Caco-2 (cell line): ENCODE data around the gene FPGS. TPM values are rescaled to one million over a fixed set of nuclear protein-coding genes. Genes with fewer than 3 reads are reported as not detected.

Source experiments
- BruUV-seq: library from RNA; stranded (reverse); fragments of 400-500 nt; replicated peaks from 2 replicates; lab custom pipeline; 2021; lab: Mats Ljungman, UMichigan
- CTCF ChIA-PET: fragments of 300-600 bp; sonication (Branson Sonifier 250); formaldehyde crosslinking; loops from one replicate; lab custom pipeline; 2022; ENCODE audit warnings: antibody characterized with exemption; lab: Charles Lee
- POLR2A ChIA-PET: fragments of 300-600 bp; sonication (Branson Sonifier 250); formaldehyde crosslinking; loops from one replicate; lab custom pipeline; 2022; ENCODE audit warnings: antibody characterized with exemption; lab: Charles Lee
- DNase-seq, 2 experiments: peaks; one replicate each; pipeline versions ENCODE4 v3.0.0 to v3.0.0-alpha.2; 2020 to 2022
- H3K27me3 ChIP-seq: replicated peaks from 2 replicates; pipeline ENCODE4 v1.6.0; 2011; ENCODE audit warnings: low read length; ENCODE audit not compliant: control insufficient read depth, insufficient read depth
- H3K36me3 ChIP-seq: 2 replicates; pipeline ENCODE4 v1.5.1; 2011; ENCODE audit warnings: low read length; ENCODE audit not compliant: control insufficient read depth, insufficient read depth
- H3K4me1 ChIP-seq: fragments of 250-450 bp; sonication (Bioruptor Pico); 2 replicates; pipeline ENCODE4 v1.5.1; 2020; ENCODE audit warnings: mild to moderate bottlenecking
- H3K4me3 ChIP-seq: 2 replicates; pipeline ENCODE4 v1.5.1; 2011; ENCODE audit warnings: low read depth, mild to moderate bottlenecking, control low read depth, low read length
- H3K9me3 ChIP-seq: fragments of 250-450 bp; sonication (Bioruptor Pico); 2 replicates; pipeline ENCODE4 v1.5.1; 2020; ENCODE audit warnings: mild to moderate bottlenecking, moderate library complexity
- H3K27ac Mint-ChIP-seq: one replicate; pipeline ENCODE4 v1.8.0; 2022; ENCODE audit warnings: mixed read lengths; ENCODE audit not compliant: unreplicated experiment
- H3K27me3 Mint-ChIP-seq: one replicate; pipeline ENCODE4 v1.8.0; 2022; ENCODE audit warnings: mixed read lengths; ENCODE audit not compliant: insufficient read depth, unreplicated experiment
- H3K36me3 Mint-ChIP-seq: one replicate; pipeline ENCODE4 v1.8.0; 2022; ENCODE audit warnings: mild to moderate bottlenecking, mixed read lengths; ENCODE audit not compliant: insufficient read depth, unreplicated experiment
- H3K4me1 Mint-ChIP-seq: one replicate; pipeline ENCODE4 v1.8.0; 2022; ENCODE audit warnings: low read depth, mixed read lengths; ENCODE audit not compliant: unreplicated experiment
- H3K4me3 Mint-ChIP-seq: one replicate; pipeline ENCODE4 v1.8.0; 2022; ENCODE audit warnings: mild to moderate bottlenecking, moderate library complexity, mixed read lengths; ENCODE audit not compliant: unreplicated experiment
- H3K9me3 Mint-ChIP-seq: one replicate; pipeline ENCODE4 v1.8.0; 2022; ENCODE audit warnings: mixed read lengths; ENCODE audit not compliant: unreplicated experiment
- intact Hi-C: fragments of 100-400 bp; cut with micrococcal nuclease; formaldehyde crosslinking; loops from one replicate; pipeline ENCODE4 v1.10.0; 2022; ENCODE audit not compliant: unreplicated experiment
- total RNA-seq: library from RNA; stranded (reverse); gene quantifications from 2 replicates; pipeline ENCODE4 v1.2.3, GENCODE V29; 2022
- TF ChIP-seq, protein P1 (sequence below), 2 experiments: fragments of 200-600 bp in 1 of 2; IDR thresholded peaks; 1 replicate in 1 of 2; 2 replicates in 1 of 2; pipeline versions ENCODE4 v1.5.1 to v1.8.0; 2011 to 2022; ENCODE audit warnings: antibody characterized with exemption in 1 of 2, control low read depth in 1 of 2, inconsistent platforms in 1 of 2, low read depth in 1 of 2, low read length in 1 of 2, mild to moderate bottlenecking in 1 of 2, moderate library complexity in 1 of 2; ENCODE audit not compliant: insufficient read depth in 1 of 2, severe bottlenecking in 1 of 2, unreplicated experiment in 1 of 2

The FPGS gene
- total RNA-seq, 1 experiment from 2014 or later: 54.4 TPM

DNA sequence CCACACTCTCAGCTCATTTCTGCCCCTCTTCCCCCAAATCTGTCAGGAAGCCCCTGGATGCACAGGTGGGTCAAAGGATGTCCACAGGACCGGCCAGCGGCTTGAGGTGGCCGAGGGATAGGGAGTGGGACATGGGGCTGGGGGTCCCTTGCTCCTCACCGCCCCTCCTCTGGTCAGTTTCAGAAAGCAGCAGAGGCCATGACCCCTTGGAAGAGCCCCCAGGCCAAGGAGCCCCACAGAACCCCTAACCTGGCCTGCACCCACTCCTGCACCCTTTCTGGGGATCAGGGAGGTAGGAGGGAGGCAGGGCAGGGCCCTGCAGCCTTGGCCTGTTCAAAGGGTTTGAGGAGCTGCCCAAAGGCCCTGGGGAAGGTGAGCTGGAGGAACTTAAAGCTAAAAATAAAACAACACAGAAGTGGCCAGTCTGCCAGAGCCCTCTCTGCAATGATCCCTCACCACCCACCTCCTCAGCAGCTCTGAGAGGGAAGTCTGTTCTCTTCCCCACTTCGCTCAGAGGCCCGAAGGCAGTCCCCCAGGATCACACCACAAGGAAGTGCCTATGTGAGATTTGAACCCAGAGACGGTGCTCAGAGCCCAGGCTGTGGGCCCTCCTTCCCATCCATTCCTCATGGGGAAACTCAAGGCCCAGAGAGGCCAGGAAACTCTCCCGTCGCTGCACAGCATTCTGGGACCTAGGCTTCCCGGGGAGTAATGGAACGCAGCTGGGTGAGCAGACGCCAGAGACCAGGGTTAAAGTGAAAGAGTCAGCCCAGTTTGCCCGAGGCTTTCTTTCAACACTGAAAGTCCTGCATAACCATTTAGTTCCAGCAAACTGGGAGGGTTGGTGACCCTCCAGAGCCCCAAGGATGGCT lies 50.9 kb downstream of the FPGS start:
- Mint-ChIP-seq H3K27ac (no peak overlapping the region), H3K27me3 (no peaks in the 10 kb centered on the region), H3K36me3 (no peaks in the 10 kb centered on the region), H3K4me3 (no peak overlapping the region), H3K9me3 (peaks cover 11% of the 10 kb centered on the region), H3K4me1 (no peaks in the 10 kb centered on the region)
- Histone ChIP-seq H3K36me3 (no peaks in the 10 kb centered on the region), H3K4me1 (peaks cover 1% of the 10 kb centered on the region; the same call in 1 of the 2 replicates), H3K27me3 (no peaks in the 10 kb centered on the region), H3K4me3 (no peak overlapping the region), H3K9me3 (peaks cover 14% of the 10 kb centered on the region)
- intact Hi-C loops: no loop called here
- POLR2A ChIA-PET: interaction anchor here (0.6 kb wide), 1 partner anchor 62 kb away, joined by 3 read pairs; no protein-coding TSS in a partner anchor
- CTCF ChIA-PET: interaction anchor here (0.6 to 1.4 kb wide), 2 partner anchors 29 to 334 kb away, joined by 3 to 6 read pairs; no protein-coding TSS in a partner anchor
- TF ChIP-seq, protein P1, sequence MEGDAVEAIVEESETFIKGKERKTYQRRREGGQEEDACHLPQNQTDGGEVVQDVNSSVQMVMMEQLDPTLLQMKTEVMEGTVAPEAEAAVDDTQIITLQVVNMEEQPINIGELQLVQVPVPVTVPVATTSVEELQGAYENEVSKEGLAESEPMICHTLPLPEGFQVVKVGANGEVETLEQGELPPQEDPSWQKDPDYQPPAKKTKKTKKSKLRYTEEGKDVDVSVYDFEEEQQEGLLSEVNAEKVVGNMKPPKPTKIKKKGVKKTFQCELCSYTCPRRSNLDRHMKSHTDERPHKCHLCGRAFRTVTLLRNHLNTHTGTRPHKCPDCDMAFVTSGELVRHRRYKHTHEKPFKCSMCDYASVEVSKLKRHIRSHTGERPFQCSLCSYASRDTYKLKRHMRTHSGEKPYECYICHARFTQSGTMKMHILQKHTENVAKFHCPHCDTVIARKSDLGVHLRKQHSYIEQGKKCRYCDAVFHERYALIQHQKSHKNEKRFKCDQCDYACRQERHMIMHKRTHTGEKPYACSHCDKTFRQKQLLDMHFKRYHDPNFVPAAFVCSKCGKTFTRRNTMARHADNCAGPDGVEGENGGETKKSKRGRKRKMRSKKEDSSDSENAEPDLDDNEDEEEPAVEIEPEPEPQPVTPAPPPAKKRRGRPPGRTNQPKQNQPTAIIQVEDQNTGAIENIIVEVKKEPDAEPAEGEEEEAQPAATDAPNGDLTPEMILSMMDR (IDR thresholded peaks at IDR 0.05; ENCODE audit: insufficient read depth in 1 of 2, low read depth in 1 of 2, low read length in 1 of 2, severe bottlenecking in 1 of 2, unreplicated experiment in 1 of 2): no peak
- DNase-seq: no peak
- BruUV-seq: no TSS peak

DNA sequence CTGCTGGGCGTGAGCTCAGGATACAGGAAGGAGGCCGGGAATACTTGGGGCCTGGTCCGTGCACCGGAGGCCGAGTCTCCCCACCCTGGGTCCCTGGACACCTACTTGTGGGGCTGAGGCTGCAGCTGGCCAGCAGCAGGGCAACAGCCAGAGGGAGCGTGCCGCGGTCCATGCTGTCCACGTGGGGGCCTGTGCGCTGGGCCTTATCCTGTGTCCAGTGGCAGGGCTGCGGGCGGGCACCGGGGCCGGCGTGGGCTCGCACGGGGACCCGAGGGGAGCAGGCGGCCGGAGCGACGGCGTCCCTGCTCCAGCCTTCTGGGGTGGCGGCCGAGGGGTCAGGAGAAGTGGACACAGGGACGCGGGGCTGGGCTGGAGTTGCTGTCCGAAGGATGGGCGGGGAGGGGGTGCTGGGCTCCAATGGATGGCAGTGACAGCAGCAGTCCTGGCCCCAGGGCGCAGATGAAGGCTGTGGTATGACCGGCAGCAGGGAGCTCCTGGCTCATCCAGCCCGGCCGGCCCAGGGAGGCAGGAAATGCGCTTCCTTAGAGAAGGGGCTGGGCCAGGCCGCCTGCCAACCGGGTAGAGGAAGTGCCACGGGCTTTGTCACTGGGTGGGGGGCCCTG lies 51.6 kb downstream of the FPGS start, which contains the start of gene ENG:
Gene ENG, minus strand, starts transcription at position 475 of the 623 bp plus-strand sequence. Its CDS starts 303 bp downstream, at position 172.
- Mint-ChIP-seq H3K27ac (no peak within 1 kb of the TSS), H3K27me3 (no peaks in the 10 kb centered on the region), H3K4me3 (no peak within 1 kb of the TSS), H3K36me3 (no peaks in the 10 kb centered on the region), H3K4me1 (peaks cover 6% of the 10 kb centered on the region), H3K9me3 (peaks cover 6% of the 10 kb centered on the region)
- H3K4me1 ChIP-seq: peaks cover 9% of the 10 kb centered on the region; the same call in 1 of the 2 replicates
- POLR2A ChIA-PET: no interaction called here
- H3K27me3 ChIP-seq: no peaks in the 10 kb centered on the region
- TF ChIP-seq, protein P1 (IDR thresholded peaks at IDR 0.05; ENCODE audit: insufficient read depth in 1 of 2, low read depth in 1 of 2, low read length in 1 of 2, severe bottlenecking in 1 of 2, unreplicated experiment in 1 of 2): no peak
- H3K9me3 ChIP-seq: peaks cover 7% of the 10 kb centered on the region
- DNase-seq: no peak
- intact Hi-C loops: no loop called here
- no peak within 1 kb of the TSS for H3K4me3 ChIP-seq
- BruUV-seq: no TSS peak
- CTCF ChIA-PET: no interaction called here
- no peaks in the 10 kb centered on the region for H3K36me3 ChIP-seq

DNA sequence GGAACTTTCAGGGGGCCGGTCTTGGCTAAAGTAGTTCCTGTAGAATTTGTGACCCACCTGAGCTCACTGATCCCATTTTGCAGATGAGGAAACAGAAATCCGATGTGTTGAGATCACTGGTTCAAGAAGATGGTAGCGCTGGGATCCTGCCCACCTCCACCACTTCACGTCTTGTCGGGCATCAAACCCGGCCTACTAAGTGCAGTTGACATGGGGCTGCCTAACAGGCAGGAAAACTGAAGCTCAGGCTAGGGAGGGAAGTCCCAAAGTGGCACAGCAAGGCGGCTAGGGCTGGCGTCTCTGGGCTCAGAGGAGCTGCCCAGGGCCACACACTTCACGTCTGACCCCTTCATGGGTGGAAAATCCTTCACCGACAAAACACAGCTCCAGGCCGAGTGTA lies 52.3 kb downstream of the FPGS start:
- intact Hi-C loops: no loop called here
- no peaks in the 10 kb centered on the region for H3K9me3 Mint-ChIP-seq
- H3K4me1 Mint-ChIP-seq: peaks cover 7% of the 10 kb centered on the region
- no TSS peak for BruUV-seq
- no peak for DNase-seq
- POLR2A ChIA-PET: no interaction called here
- Histone ChIP-seq H3K36me3 (no peaks in the 10 kb centered on the region), H3K4me3 (no peak overlapping the region), H3K4me1 (peaks cover 9% of the 10 kb centered on the region; the same call in 1 of the 2 replicates), H3K27me3 (no peaks in the 10 kb centered on the region), H3K9me3 (peaks cover under 1% of the 10 kb centered on the region; the same call in 1 of the 2 replicates)
- H3K27ac Mint-ChIP-seq: no peak overlapping the region
- no peaks in the 10 kb centered on the region for H3K36me3 Mint-ChIP-seq
- H3K27me3 Mint-ChIP-seq: no peaks in the 10 kb centered on the region
- TF ChIP-seq, protein P1 (IDR thresholded peaks at IDR 0.05; ENCODE audit: insufficient read depth in 1 of 2, low read depth in 1 of 2, low read length in 1 of 2, severe bottlenecking in 1 of 2, unreplicated experiment in 1 of 2): no peak
- CTCF ChIA-PET: no interaction called here
- no peak overlapping the region for H3K4me3 Mint-ChIP-seq
